ENCODE measurements around the gene AOPEP. TPM values are rescaled to one million over a fixed set of nuclear protein-coding genes. Genes with fewer than 3 reads are reported as not detected.

The AOPEP gene
- total RNA-seq, 1 experiment from 2014 or later, result 89.5 TPM

DNA sequence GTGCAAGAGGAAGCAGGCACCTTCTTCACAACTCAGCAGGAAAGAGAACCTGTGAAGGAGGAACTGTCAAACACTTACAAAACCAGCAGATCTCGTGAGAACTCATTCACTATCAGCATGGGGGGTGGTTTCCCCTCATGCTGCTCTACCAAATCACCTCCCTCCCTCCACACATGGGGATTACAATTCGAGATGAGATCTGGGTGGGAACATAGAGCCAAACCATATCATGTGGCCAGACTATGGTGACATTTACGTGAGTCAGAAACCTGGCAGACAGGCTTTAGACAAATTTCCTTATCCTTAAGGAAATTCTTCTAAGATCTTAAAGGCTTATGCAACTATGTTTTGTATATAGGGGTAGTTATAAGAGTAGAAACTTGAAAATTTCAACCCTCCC, 8.7 kb upstream of the AOPEP start:
- H3K4me1 Mint-ChIP-seq (ENCODE audit: low read depth, unreplicated experiment), result peaks cover 13% of the 10 kb centered on the region
- H3K36me3 Mint-ChIP-seq (ENCODE audit: insufficient read depth, unreplicated experiment), result peaks cover 5% of the 10 kb centered on the region
- peaks cover 4% of the 10 kb centered on the region for H3K9me3 Mint-ChIP-seq (ENCODE audit: low read depth, unreplicated experiment)
- no TSS peak for BruUV-seq (replicated peaks)
- H3K27me3 Mint-ChIP-seq (ENCODE audit: unreplicated experiment), result peaks cover 7% of the 10 kb centered on the region
- TF ChIP-seq, protein P1, sequence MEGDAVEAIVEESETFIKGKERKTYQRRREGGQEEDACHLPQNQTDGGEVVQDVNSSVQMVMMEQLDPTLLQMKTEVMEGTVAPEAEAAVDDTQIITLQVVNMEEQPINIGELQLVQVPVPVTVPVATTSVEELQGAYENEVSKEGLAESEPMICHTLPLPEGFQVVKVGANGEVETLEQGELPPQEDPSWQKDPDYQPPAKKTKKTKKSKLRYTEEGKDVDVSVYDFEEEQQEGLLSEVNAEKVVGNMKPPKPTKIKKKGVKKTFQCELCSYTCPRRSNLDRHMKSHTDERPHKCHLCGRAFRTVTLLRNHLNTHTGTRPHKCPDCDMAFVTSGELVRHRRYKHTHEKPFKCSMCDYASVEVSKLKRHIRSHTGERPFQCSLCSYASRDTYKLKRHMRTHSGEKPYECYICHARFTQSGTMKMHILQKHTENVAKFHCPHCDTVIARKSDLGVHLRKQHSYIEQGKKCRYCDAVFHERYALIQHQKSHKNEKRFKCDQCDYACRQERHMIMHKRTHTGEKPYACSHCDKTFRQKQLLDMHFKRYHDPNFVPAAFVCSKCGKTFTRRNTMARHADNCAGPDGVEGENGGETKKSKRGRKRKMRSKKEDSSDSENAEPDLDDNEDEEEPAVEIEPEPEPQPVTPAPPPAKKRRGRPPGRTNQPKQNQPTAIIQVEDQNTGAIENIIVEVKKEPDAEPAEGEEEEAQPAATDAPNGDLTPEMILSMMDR (IDR thresholded peaks at IDR 0.05; ENCODE audit: unreplicated experiment), result no peak
- CTCF ChIA-PET, result no interaction called here
- no peak overlapping the region for H3K27ac Mint-ChIP-seq (ENCODE audit: unreplicated experiment)
- DNase-seq, result no peak
- intact Hi-C loops (cut with micrococcal nuclease; ENCODE audit: unreplicated experiment), result no loop called here
- no peak overlapping the region for H3K4me3 Mint-ChIP-seq (ENCODE audit: low read depth, unreplicated experiment)

DNA sequence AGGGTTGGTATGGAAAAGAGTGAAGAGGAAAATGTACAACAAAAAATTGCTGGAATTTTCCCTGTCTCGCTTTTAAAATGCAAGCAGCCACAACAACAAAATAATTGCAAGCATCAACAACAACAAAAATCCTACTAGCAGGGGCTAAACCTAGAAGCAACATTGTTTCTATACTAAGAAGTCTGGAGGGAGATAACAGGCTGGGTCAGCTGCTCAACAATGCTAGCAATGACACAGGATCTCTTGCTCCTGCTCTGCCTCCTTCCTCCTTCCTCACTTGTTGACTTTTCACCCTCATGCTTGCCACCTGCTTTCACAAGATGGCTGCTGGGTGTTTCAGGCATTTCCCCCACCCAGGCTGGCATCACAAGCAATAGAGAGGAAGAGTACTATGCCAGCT, 7.6 kb upstream of the AOPEP start:
- no peak overlapping the region for H3K27ac Mint-ChIP-seq (ENCODE audit: unreplicated experiment)

DNA sequence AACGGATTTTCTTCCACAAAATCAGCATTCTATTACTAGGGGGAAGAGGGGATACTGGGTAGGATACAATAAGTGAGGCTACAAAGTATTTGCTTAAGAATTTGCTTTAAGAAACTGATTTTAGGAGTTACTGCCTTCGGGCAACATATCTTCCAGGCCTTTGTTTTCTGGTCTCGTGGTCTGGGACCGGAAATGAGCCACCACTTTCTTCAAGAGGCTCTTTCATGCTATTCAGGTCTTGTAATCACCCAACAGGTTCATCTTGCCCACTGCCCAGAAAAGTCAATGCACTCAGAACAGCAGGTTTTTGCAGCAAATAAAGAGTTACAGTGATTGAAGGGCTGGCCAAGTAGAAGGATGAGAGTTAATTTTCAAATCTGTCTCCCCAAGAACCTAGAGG, 6.6 kb upstream of the AOPEP start:
- Mint-ChIP-seq H3K27ac (ENCODE audit: unreplicated experiment) (no peak overlapping the region), H3K27me3 (ENCODE audit: unreplicated experiment) (no peaks in the 10 kb centered on the region), H3K4me3 (ENCODE audit: low read depth, unreplicated experiment) (no peak overlapping the region), H3K36me3 (ENCODE audit: insufficient read depth, unreplicated experiment) (peaks cover 5% of the 10 kb centered on the region), H3K9me3 (ENCODE audit: low read depth, unreplicated experiment) (peaks cover 4% of the 10 kb centered on the region), H3K4me1 (ENCODE audit: low read depth, unreplicated experiment) (peaks cover 18% of the 10 kb centered on the region)
- TF ChIP-seq, protein P1 (IDR thresholded peaks at IDR 0.05; ENCODE audit: unreplicated experiment), result no peak
- CTCF ChIA-PET, result no interaction called here
- DNase-seq, result no peak
- intact Hi-C loops (cut with micrococcal nuclease; ENCODE audit: unreplicated experiment), result no loop called here
- no TSS peak for BruUV-seq (replicated peaks)

More for the DNA sequence above, 7.6 kb upstream of the AOPEP start:
- Mint-ChIP-seq H3K4me1 (ENCODE audit: low read depth, unreplicated experiment) (peaks cover 13% of the 10 kb centered on the region), H3K27me3 (ENCODE audit: unreplicated experiment) (no peaks in the 10 kb centered on the region), H3K9me3 (ENCODE audit: low read depth, unreplicated experiment) (peaks cover 4% of the 10 kb centered on the region), H3K36me3 (ENCODE audit: insufficient read depth, unreplicated experiment) (peaks cover 5% of the 10 kb centered on the region), H3K4me3 (ENCODE audit: low read depth, unreplicated experiment) (no peak overlapping the region)
- TF ChIP-seq, protein P1 (IDR thresholded peaks at IDR 0.05; ENCODE audit: unreplicated experiment), result no peak
- CTCF ChIA-PET, result no interaction called here
- intact Hi-C loops (cut with micrococcal nuclease; ENCODE audit: unreplicated experiment), result no loop called here
- no peak for DNase-seq
- BruUV-seq (replicated peaks), result no TSS peak

DNA sequence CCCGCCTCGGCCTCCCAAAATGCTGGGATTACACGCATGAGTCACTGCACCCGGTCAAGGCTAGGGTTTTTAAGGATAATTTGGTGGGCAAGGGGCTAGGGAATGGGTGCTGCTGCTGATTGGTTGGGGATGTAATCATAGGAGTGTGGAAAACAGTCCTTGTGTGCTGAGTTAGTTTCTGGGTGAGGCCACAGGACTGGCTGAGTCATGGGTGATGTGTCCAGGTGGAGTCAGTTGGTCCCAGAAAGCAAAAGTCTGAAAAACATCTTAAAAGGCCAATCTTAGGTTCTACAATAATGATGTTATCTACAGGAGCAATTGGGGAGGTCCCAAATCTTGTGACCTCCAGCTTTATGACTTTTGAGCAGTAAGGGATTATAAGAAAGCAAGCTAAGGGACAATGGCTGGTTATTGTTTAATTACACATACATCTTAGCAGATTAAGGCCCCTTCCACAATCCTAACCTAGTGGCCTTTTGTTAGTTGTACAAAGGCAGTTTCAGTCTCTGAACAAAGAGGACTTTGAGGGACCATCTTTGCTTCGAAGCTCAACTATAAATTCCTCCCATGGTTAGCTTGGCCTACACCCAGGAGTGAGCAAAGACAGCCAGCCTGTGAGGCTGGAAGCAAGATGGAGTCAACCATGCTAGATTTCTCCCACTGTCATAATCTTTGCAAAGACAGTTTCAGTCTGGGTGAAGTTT, 5.5 kb upstream of the AOPEP start:
- Mint-ChIP-seq H3K36me3 (ENCODE audit: insufficient read depth, unreplicated experiment) (peaks cover 5% of the 10 kb centered on the region), H3K4me3 (ENCODE audit: low read depth, unreplicated experiment) (no peak overlapping the region), H3K9me3 (ENCODE audit: low read depth, unreplicated experiment) (peaks cover 3% of the 10 kb centered on the region), H3K4me1 (ENCODE audit: low read depth, unreplicated experiment) (peaks cover 28% of the 10 kb centered on the region), H3K27ac (ENCODE audit: unreplicated experiment) (peak overlapping the region; percentile 54), H3K27me3 (ENCODE audit: unreplicated experiment) (no peaks in the 10 kb centered on the region)
- TF ChIP-seq, protein P1 (IDR thresholded peaks at IDR 0.05; ENCODE audit: unreplicated experiment), result no peak
- intact Hi-C loops (cut with micrococcal nuclease; ENCODE audit: unreplicated experiment), result no loop called here
- CTCF ChIA-PET, result no interaction called here
- no peak for DNase-seq
- no TSS peak for BruUV-seq (replicated peaks)
